HepG2 (cell line): ENCODE measurements around the gene BORCS5. TPM values are rescaled to one million over a fixed set of nuclear protein-coding genes. Genes with fewer than 3 reads are reported as not detected.
A peak's percentile ranks its signal among the peaks of the same experiment; 100 is the strongest.

ENCODE experiments used
- ATAC-seq: fragments of 200-7000 bp; cut with Tn5 transposase; 3 replicates; pipeline ENCODE4 v1.9.1; 2020; ENCODE audit warnings: mild to moderate bottlenecking, moderate library complexity
- BruUV-seq: library from RNA; stranded (reverse); fragments of 400-500 nt; replicated peaks from 2 replicates; lab custom pipeline; 2021; lab: Mats Ljungman, UMichigan
- CTCF ChIA-PET: fragments of 300-600 bp; formaldehyde crosslinking; extraction: SDS; loops from one replicate; lab custom pipeline; 2021; ENCODE audit warnings: low total read pairs, inconsistent platforms, low intra/inter-chr PET ratio; lab: Yijun Ruan, JAX
- POLR2A ChIA-PET: fragments of 350-600 bp; sonication (Branson Sonifier 250); formaldehyde crosslinking; loops from one replicate; lab custom pipeline; 2020; ENCODE audit warnings: antibody characterized with exemption, inconsistent platforms; lab: Yijun Ruan, JAX
- DNase-seq: peaks from one replicate; pipeline ENCODE4 v3.0.0-alpha.2; 2015; ENCODE audit warnings: low spot score
- FAIRE-seq: peaks from 3 replicates; lab custom pipeline; 2011; peaks lifted over from hg19 to GRCh38; lab: Jason Lieb, UNC
- H2AFZ ChIP-seq: one replicate; pipeline ENCODE4 v1.6.1; 2011; ENCODE audit warnings: low read length, inconsistent platforms
- H3K27ac ChIP-seq: fragments of 300-600 bp; 3 replicates; pipeline ENCODE4 v1.8.0; 2011; ENCODE audit warnings: mixed run types, mild to moderate bottlenecking, mixed read lengths, low read length, inconsistent platforms; ENCODE audit not compliant: insufficient read depth; ENCODE audit errors: extremely low read length
- H3K27me3 ChIP-seq, 2 experiments: fragments of 200-600 bp in 1 of 2; 2 replicates in 1 of 2; 3 replicates in 1 of 2; pipeline versions ENCODE4 v1.6.0 to v1.8.0; 2011; ENCODE audit warnings: low read length in 2 of 2, mild to moderate bottlenecking in 2 of 2, moderate library complexity in 2 of 2, inconsistent platforms in 1 of 2; ENCODE audit not compliant: insufficient read depth in 2 of 2, control insufficient read depth in 1 of 2
- H3K36me3 ChIP-seq, 2 experiments: fragments of 200-600 bp in 1 of 2; replicated peaks in 1 of 2; 2 replicates in 1 of 2; 3 replicates in 1 of 2; pipeline versions ENCODE4 v1.5.1 to v1.8.0; 2011; ENCODE audit warnings: low read length in 2 of 2, inconsistent platforms in 1 of 2; ENCODE audit not compliant: insufficient read depth in 2 of 2, control insufficient read depth in 1 of 2
- H3K4me1 ChIP-seq: 2 replicates; pipeline ENCODE4 v1.5.1; 2012; ENCODE audit warnings: low read length, inconsistent platforms; ENCODE audit not compliant: insufficient read depth
- H3K4me2 ChIP-seq: 2 replicates; pipeline ENCODE4 v1.6.0; 2011; ENCODE audit warnings: low read depth, low read length, inconsistent platforms
- H3K4me3 ChIP-seq, 3 experiments: fragments of 200-600 bp in 1 of 3; sonication (generic), shearing (Covaris generic) in 1 of 3; replicated peaks in 1 of 3; 2 replicates each; pipeline ENCODE4 v1.5.1; 2011 to 2016; ENCODE audit warnings: low read length in 3 of 3, inconsistent platforms in 2 of 3, low read depth in 2 of 3, mild to moderate bottlenecking in 2 of 3, control low read depth in 1 of 3, mixed read lengths in 1 of 3; ENCODE audit not compliant: insufficient read depth in 1 of 3
- H3K79me2 ChIP-seq: one replicate; pipeline ENCODE4 v1.6.1; 2011; ENCODE audit warnings: low read length, inconsistent platforms; ENCODE audit not compliant: insufficient read depth
- H3K9ac ChIP-seq: 2 replicates; pipeline ENCODE4 v1.6.0; 2011; ENCODE audit warnings: mild to moderate bottlenecking, low read depth, low read length, inconsistent platforms; ENCODE audit not compliant: insufficient read depth
- H3K9me3 ChIP-seq: 2 replicates; pipeline ENCODE4 v1.5.1; 2012; ENCODE audit warnings: mild to moderate bottlenecking, low read length
- H4K20me1 ChIP-seq: 2 replicates; pipeline ENCODE4 v1.6.0; 2011; ENCODE audit warnings: inconsistent platforms, mild to moderate bottlenecking, low read length, moderate library complexity; ENCODE audit not compliant: insufficient read depth
- CHD4 ChIP-seq: fragments of 200-600 bp; sonication (generic); IDR thresholded peaks from 2 replicates; pipeline ENCODE4 v1.7.0; 2017; ENCODE audit warnings: mild to moderate bottlenecking, low read length, borderline replicate concordance
- GATA4 ChIP-seq: sonication (generic); IDR thresholded peaks from 2 replicates; pipeline ENCODE4 v1.6.1; 2016; ENCODE audit warnings: antibody characterized with exemption, low read depth, borderline replicate concordance
- HOXD1 ChIP-seq: sonication (generic); formaldehyde crosslinking; IDR thresholded peaks from 2 replicates; pipeline ENCODE4 v1.5.0; 2020; ENCODE audit warnings: missing genetic modification reagents
- KAT7 ChIP-seq: IDR thresholded peaks from 2 replicates; pipeline ENCODE4 v1.6.1; 2018; ENCODE audit warnings: borderline replicate concordance, missing compliant biosample characterization
- MED13 ChIP-seq: sonication (generic); formaldehyde crosslinking; IDR thresholded peaks from 2 replicates; pipeline ENCODE4 v1.5.0; 2020; ENCODE audit warnings: missing genetic modification reagents
- NR2F6 ChIP-seq, 2 experiments: IDR thresholded peaks; 2 replicates each; pipeline ENCODE4 v1.6.1; 2016; ENCODE audit warnings: antibody characterized with exemption in 1 of 2, mild to moderate bottlenecking in 1 of 2
- SOX13 ChIP-seq, 3 experiments: fragments of 450-650 bp in 1 of 3; sonication (generic) in 1 of 3; formaldehyde crosslinking in 1 of 3; IDR thresholded peaks in 2 of 3; conservative IDR thresholded peaks in 1 of 3; 2 replicates each; pipeline versions ENCODE4 v1.5.0 to v1.6.1; 2016 to 2020; ENCODE audit warnings: antibody characterized with exemption in 1 of 3, mild to moderate bottlenecking in 1 of 3, missing compliant biosample characterization in 1 of 3, missing genetic modification reagents in 1 of 3, moderate library complexity in 1 of 3
- TARDBP ChIP-seq: sonication (generic); formaldehyde crosslinking; IDR thresholded peaks from 2 replicates; pipeline ENCODE4 v1.8.0; 2022; ENCODE audit warnings: mild to moderate bottlenecking, missing genetic modification reagents
- TOE1 ChIP-seq: sonication (generic); formaldehyde crosslinking; IDR thresholded peaks from 2 replicates; pipeline ENCODE4 v1.4.0; 2020; ENCODE audit warnings: mild to moderate bottlenecking, missing genetic modification reagents
- ZNF251 ChIP-seq: sonication (generic); formaldehyde crosslinking; IDR thresholded peaks from 2 replicates; pipeline ENCODE4 v1.9.0; 2021; ENCODE audit warnings: mild to moderate bottlenecking, missing genetic modification reagents
- ZNF616 ChIP-seq: sonication (generic); formaldehyde crosslinking; IDR thresholded peaks from 2 replicates; pipeline ENCODE4 v1.5.0; 2020; ENCODE audit warnings: low read depth, mild to moderate bottlenecking, missing genetic modification reagents
- ZNF629 ChIP-seq: sonication (generic); formaldehyde crosslinking; conservative IDR thresholded peaks from 2 replicates; pipeline ENCODE4 v1.5.0; 2020; ENCODE audit warnings: missing genetic modification reagents
- ZNF816 ChIP-seq: sonication (generic); formaldehyde crosslinking; IDR thresholded peaks from 2 replicates; pipeline ENCODE4 v1.8.0; 2022; ENCODE audit warnings: missing genetic modification reagents, mild to moderate bottlenecking, borderline replicate concordance
- WGBS: methylation state at CpG from one replicate; pipeline ENCODE4 v1.1.6; 2017; ENCODE audit warnings: low lambda C conversion rate; 5-methylcytosine and 5-hydroxymethylcytosine counted together
- in situ Hi-C: cut with HindIII; loops from 2 replicates; pipeline ENCODE4 v1.10.0; 2017; ENCODE audit warnings: low pct_unique_long_range_greater_than_20kb; ENCODE audit not compliant: extremely low pct_ligation_motif_present
- intact Hi-C: fragments of 100-400 bp; cut with micrococcal nuclease; formaldehyde crosslinking; loops from one replicate; pipeline ENCODE4 v1.10.0; 2022; ENCODE audit not compliant: unreplicated experiment
- polyA plus RNA-seq, 8 experiments: library from polyadenylated mRNA; depleted of rRNA in 3 of 8; stranded (reverse) in 7 of 8; unstranded in 1 of 8; fragments of >200 nt; fragmentation: Illumina TruSeq in 4 of 8; extraction: Trizol in 4 of 8; gene quantifications; 2 replicates each; pipeline versions ENCODE4 v1.2.1 to v1.2.3, GENCODE V29; 2011 to 2016; ENCODE audit warnings: low read depth in 4 of 8, missing spikeins in 1 of 8, mixed read lengths in 1 of 8; ENCODE audit not compliant: insufficient read depth in 1 of 8
- total RNA-seq, 5 experiments: library from RNA; depleted of rRNA; stranded (reverse); fragments of >200 nt; fragmentation: Illumina TruSeq; extraction: Trizol; gene quantifications; 2 replicates each; pipeline ENCODE4 v1.2.3, GENCODE V29; 2016; ENCODE audit warnings: low read depth in 1 of 5
- TF ChIP-seq, protein P1 (sequence below): sonication (generic); formaldehyde crosslinking; IDR thresholded peaks from 2 replicates; pipeline ENCODE4 v1.5.0; 2020; ENCODE audit warnings: missing genetic modification reagents
- TF ChIP-seq, protein P2 (sequence below): sonication (generic); formaldehyde crosslinking; IDR thresholded peaks from 2 replicates; pipeline ENCODE4 v1.4.0; 2020; ENCODE audit warnings: missing genetic modification reagents
- TF ChIP-seq, protein P3 (sequence below): sonication (generic); formaldehyde crosslinking; IDR thresholded peaks from 2 replicates; pipeline ENCODE4 v1.5.0; 2020; ENCODE audit warnings: mild to moderate bottlenecking, missing genetic modification reagents, moderate library complexity
- TF ChIP-seq, protein P4 (sequence below): sonication (generic); formaldehyde crosslinking; IDR thresholded peaks from 2 replicates; pipeline ENCODE4 v1.4.0; 2020; ENCODE audit warnings: missing genetic modification reagents; ENCODE audit errors: not compliant biosample characterization

The BORCS5 gene
- total and polyA plus RNA-seq, 2 of the 13 experiments (the other 11 are each of a cell fraction or from before 2014, with no cell fraction given) = 3.9 to 4.7 TPM

DNA sequence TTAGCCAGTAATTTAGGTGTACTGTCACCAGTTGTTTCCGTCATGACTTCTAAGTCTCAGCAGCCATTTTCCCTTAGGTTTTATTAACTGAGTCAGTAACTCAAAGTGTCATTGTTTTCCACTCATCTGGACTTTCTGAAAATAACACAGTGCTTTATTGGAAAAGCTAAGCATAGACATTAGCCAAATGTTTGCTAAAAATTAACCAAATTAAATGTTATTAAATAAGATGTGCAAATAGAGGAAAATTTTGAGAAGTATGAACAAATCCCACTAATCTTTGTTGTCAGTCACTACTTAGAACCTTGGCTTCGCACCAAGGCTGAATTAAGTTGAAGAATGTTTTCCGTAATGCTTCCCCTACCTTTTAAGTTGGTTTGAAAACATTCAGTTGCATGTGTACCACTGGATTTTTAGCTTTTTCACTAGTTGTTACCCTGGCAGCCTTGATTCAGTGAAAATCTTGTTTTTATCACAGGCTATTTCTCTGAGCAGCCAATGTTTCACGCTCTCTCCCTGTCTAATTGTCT is 43.0 kb downstream of the BORCS5 start:
- H3K9me3 ChIP-seq = no peaks in the 10 kb centered on the region
- no peak overlapping the region for H3K4me2 ChIP-seq
- ATAC-seq (no peak), DNase-seq (no peak), FAIRE-seq (peak; percentile 76)
- no peaks in the 10 kb centered on the region for H4K20me1 ChIP-seq
- ChIA-PET POLR2A (interaction anchor here (0.9 kb wide), 1 partner anchor 159 kb away, joined by 3 read pairs; no protein-coding TSS in a partner anchor), CTCF (no interaction called here)
- H3K36me3 ChIP-seq = no peaks in the 10 kb centered on the region
- H3K27me3 ChIP-seq = no peaks in the 10 kb centered on the region
- BruUV-seq = no TSS peak
- intact Hi-C loops = loop anchor here (2.0 kb wide), 1 partner anchor 49 kb away; no protein-coding TSS in a partner anchor
- H3K4me1 ChIP-seq = peaks cover 83% of the 10 kb centered on the region
- WGBS = 93% methylated on average over 4 of the region's 4 CpGs
- H2AFZ ChIP-seq = no peak overlapping the region
- no peak overlapping the region for H3K9ac ChIP-seq
- no peak overlapping the region for H3K4me3 ChIP-seq
- peaks cover 3% of the 10 kb centered on the region for H3K79me2 ChIP-seq
- TF ChIP-seq KAT7 (CRISPR knock-in tag) (no peak), HOXD1 (no peak), GATA4 (no peak), ZNF629 (CRISPR knock-in tag) (no peak), TOE1 (CRISPR knock-in tag) (no peak), MED13 (no peak), ZNF616 (CRISPR knock-in tag) (no peak), CHD4 (no peak), ZNF816 (CRISPR knock-in tag) (no peak), TARDBP (no peak), ZNF251 (CRISPR knock-in tag) (no peak), NR2F6 (IDR thresholded peaks at IDR 0.05) (no peak), NR2F6 (CRISPR knock-in tag; IDR thresholded peaks at IDR 0.05) (no peak), SOX13 (IDR thresholded peaks at IDR 0.05) (no peak), SOX13 (CRISPR knock-in tag; conservative IDR thresholded peaks at IDR 0.05 in 1 of 2, IDR thresholded peaks at IDR 0.05 in 1 of 2) (no peak)
- TF ChIP-seq, protein P1, sequence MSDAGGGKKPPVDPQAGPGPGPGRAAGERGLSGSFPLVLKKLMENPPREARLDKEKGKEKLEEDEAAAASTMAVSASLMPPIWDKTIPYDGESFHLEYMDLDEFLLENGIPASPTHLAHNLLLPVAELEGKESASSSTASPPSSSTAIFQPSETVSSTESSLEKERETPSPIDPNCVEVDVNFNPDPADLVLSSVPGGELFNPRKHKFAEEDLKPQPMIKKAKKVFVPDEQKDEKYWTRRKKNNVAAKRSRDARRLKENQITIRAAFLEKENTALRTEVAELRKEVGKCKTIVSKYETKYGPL = no peak
- TF ChIP-seq, protein P2, sequence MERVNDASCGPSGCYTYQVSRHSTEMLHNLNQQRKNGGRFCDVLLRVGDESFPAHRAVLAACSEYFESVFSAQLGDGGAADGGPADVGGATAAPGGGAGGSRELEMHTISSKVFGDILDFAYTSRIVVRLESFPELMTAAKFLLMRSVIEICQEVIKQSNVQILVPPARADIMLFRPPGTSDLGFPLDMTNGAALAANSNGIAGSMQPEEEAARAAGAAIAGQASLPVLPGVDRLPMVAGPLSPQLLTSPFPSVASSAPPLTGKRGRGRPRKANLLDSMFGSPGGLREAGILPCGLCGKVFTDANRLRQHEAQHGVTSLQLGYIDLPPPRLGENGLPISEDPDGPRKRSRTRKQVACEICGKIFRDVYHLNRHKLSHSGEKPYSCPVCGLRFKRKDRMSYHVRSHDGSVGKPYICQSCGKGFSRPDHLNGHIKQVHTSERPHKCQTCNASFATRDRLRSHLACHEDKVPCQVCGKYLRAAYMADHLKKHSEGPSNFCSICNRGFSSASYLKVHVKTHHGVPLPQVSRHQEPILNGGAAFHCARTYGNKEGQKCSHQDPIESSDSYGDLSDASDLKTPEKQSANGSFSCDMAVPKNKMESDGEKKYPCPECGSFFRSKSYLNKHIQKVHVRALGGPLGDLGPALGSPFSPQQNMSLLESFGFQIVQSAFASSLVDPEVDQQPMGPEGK (CRISPR knock-in tag) = no peak
- TF ChIP-seq, protein P3, sequence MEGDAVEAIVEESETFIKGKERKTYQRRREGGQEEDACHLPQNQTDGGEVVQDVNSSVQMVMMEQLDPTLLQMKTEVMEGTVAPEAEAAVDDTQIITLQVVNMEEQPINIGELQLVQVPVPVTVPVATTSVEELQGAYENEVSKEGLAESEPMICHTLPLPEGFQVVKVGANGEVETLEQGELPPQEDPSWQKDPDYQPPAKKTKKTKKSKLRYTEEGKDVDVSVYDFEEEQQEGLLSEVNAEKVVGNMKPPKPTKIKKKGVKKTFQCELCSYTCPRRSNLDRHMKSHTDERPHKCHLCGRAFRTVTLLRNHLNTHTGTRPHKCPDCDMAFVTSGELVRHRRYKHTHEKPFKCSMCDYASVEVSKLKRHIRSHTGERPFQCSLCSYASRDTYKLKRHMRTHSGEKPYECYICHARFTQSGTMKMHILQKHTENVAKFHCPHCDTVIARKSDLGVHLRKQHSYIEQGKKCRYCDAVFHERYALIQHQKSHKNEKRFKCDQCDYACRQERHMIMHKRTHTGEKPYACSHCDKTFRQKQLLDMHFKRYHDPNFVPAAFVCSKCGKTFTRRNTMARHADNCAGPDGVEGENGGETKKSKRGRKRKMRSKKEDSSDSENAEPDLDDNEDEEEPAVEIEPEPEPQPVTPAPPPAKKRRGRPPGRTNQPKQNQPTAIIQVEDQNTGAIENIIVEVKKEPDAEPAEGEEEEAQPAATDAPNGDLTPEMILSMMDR = no peak
- TF ChIP-seq, protein P4, sequence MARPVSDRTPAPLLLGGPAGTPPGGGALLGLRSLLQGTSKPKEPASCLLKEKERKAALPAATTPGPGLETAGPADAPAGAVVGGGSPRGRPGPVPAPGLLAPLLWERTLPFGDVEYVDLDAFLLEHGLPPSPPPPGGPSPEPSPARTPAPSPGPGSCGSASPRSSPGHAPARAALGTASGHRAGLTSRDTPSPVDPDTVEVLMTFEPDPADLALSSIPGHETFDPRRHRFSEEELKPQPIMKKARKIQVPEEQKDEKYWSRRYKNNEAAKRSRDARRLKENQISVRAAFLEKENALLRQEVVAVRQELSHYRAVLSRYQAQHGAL (CRISPR knock-in tag) = no peak
- in situ Hi-C loops = no loop called here
- H3K27ac ChIP-seq = no peak overlapping the region
